HG02759 (cell line): Measurements from ENCODE around the gene IL3.
"Not testable (repeated sequence)": the region's sequence is repeated elsewhere in the genome, so short reads cannot be mapped to it uniquely, and the experiment has no call there.

Source experiments
- ATAC-seq: cut with Tn5 transposase; IDR thresholded peaks from one replicate; pipeline ENCODE4 v1.9.1; 2021; ENCODE audit warnings: mild to moderate bottlenecking, moderate library complexity; ENCODE audit not compliant: unreplicated experiment

Gene IL3

DNA sequence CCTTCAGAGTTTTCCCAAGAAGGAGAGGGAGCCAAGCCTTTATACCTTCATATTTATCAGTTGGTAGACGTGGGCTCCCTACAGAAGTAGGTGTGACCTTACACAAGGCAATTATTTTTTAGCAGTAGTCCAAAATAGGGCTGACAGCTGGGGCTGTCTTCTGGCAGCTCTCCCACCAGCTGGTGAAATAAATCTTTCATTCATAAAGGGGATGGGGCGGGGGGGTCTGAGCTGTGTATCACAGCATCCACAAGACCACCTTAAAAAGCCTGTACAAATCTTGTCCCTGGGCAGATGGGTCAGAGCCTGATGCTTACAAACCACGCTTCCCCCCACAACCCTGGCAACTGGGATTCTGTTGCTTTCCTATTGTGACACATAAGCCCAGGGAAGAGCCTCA is 32.8 kb downstream of the IL3 start:
- ATAC-seq, result no peak

GRCh38 chr5:132094393-132095076 is 34.1 kb downstream of the IL3 start:
- ATAC-seq, result no peak

- no peak for ATAC-seq
Measured at GRCh38 chr5:132095077-132095410, 34.6 kb downstream of the IL3 start.

DNA sequence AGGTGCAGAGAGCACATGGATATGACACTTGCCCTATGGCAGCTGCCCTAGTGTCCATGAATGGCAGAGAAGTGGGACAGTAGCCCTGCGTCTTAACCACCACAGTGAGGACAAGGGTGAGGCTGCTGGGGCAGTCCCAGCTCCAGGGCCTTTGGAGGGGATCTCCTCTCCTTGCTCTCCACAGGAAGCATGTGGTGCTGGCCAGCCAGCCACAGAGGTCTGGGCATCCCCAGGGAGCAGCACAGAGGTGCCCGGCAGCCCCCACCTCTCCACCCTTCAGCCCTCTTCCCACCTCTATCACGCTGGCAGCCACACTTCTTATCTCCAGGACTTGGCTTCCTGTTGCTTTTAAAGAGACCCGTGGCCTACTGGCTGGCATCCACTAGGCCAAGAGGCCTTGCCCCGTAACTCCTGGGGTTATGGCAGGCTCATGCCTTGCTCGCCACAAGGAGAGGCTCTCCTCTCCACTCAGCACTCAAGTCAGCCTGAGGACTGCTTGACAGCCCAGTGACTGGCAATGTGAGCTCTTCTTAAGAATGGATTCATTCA is 35.0 kb downstream of the IL3 start:
- ATAC-seq, result no peak

DNA sequence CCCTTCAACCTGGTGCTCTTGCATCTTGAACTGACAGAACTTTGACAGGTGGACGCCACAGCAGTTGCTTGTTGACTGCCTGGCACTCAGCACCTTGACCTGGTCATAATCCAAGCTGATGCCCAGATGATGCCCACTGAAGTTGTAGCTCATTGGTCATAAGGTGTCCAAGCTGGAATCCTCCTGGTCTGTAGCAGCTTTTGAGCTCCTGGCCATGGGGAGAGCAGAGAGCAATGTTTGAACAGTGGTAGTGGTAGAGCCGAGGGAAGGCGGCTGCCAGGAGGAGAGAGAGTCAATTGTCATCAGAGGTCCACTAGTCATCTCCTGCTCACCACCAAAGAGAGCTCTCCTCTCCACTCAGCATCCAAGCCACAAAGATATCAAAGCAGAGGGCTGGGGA is 36.4 kb downstream of the IL3 start:
- no peak for ATAC-seq

DNA sequence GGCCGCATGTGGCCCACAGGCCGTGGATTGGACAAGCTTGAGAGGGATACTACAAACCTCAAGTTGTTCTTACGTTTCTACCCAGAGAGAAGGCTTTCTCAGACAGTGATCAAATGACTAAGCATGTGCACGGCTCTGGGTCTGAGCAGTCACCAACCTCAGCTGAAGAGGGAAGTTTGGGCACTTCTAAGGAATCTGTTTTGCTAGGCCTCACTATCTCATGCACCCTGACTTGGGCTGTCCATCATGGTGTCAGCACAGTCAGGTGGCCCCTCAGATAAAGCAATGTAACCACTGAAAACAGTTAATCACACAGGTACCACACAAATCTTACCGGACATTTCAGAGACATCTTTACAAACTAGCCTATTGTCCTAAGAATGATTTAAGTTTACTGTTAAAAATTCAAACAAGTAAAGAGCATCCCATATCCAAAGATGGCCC is 37.7 kb downstream of the IL3 start:
- ATAC-seq, result no peak

DNA sequence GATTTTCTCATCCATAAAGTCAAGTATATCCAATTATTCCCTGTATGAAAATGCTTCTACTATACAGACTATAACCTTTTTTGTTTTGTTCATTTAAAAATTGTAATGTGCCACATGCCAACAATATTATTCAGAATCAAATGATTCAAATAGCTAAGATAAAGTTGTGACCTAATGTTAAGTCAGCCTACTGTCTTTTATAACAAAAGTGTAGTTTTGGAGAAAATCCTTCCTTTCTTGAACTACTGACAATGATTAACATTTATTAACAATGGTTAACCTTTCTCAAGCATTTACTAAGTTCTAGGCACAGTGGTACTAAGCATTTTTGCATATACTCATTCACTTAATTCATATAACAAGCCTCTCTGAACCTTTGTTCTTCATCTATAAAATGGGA is 38.2 kb downstream of the IL3 start:
- ATAC-seq, result no peak

DNA sequence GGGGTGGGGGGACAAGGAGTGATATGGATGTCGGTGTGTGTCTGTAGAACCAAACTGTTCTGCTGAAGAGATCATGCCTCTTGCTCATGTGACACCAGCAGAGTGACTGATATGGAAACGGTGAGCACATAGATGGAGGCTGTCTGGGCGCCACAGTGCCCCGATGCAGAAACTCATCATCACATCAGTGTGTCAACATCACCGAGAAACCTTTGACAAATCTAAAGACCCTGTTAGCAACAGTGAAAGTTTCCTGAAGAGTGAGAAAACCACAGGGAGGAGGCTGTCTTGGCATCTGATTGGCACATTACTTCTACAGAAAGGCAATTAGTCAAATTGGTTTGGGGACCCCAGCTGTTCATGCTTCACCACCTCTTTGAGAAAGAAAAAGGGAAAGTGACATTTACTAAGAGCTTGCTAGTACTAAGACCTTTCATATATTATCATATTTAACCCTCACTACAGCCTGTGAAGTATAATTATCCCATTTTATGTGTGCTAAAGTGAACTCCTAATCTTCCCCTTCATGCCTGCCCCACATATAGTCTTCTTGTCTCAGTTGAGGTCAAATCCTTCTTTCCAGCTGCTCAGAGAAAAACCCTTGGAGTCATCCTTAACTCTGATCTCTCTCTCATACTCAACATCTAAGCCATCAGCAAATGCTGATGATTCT is 38.8 kb downstream of the IL3 start:
- peak; percentile 53 for ATAC-seq

- ATAC-seq, result no peak
Measured at GRCh38 chr5:132099905-132100304, 39.5 kb downstream of the IL3 start.

- peak; percentile 36 for ATAC-seq
Measured at GRCh38 chr5:132100672-132101261, 40.3 kb downstream of the IL3 start.

DNA sequence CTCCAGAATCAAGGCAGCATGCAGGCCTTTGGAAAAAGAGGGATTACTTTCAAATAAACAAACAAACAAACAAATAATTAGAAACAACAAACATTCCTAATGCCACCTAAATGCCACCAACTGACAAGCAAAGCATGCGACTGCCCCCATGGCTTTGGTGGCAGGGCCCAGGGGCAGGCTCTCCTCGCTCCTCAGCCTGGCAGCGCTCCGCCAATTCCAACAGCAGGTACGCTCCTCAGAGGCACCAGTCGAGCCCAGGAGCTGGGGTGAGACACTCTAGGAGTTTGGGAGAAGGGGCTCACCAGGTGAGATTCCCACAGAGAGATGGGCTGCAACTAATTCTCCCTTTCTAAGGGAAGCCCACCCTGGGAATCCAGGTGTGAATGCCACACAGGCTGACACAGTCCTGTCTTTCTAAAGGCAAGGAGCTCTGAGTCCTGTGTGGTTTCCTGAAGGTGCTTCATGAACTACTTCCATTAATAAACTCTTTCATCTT is 41.0 kb downstream of the IL3 start:
- no peak for ATAC-seq

DNA sequence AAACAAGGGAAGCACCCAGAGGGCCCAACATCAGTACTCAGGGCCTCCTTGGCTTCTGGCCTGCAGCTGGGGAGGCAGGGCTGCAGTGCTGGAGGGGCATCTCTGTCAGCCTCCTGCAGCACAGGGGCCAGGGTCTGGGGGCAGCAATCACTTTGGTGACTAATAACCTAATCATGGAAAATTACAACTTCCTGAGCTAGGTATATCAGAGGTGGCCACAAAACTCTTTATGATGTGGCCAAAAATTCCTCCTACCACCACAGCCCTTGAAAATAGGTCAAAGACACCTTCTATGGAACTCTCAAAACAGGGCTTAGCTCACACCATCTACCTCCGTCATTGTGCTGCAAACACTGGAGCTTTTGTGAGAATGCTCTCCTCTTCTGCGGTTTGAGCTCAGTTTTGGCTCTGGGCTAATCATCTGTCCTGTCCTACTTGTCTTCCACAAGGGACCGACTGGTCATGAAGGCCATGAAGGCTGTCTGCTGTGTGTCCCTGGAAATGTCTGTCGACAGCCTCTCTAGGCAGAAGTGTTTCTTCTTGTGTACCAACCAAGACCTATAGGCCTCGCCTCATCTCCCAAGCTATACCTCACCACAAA is 41.7 kb downstream of the IL3 start:
- ATAC-seq, result no peak

- no peak for ATAC-seq
Measured at GRCh38 chr5:132102944-132103331, 42.5 kb downstream of the IL3 start.

DNA sequence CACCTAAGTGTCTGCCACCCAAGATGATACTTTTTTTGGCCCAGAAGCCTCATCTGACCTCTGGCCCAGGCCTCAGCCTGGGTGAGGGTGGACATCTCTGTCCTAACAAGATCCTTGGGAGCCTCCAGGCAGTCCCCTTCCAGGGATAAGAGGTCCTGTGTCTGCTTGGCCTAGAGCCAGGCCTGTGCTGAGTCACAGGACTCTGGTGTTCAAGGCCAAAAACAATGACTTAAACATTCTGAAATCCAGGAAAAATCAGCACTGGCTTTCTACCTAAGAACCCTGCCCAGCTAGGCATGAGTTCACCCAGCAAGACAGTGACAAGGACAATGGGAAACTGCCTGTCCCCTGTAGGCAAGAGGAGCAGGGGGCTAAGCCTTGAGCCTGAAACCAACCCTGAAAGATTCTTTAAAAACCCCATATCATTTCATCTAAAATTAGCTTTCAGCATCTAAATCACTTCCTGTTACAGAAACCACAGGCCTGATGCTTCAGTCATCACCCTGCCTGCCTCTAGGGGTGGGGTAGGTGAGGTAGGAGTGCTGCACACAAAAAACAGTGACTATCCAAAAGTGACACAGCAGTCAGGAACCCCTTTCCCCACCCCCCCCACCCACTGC is 43.0 kb downstream of the IL3 start:
- peak; percentile 68 for ATAC-seq

DNA sequence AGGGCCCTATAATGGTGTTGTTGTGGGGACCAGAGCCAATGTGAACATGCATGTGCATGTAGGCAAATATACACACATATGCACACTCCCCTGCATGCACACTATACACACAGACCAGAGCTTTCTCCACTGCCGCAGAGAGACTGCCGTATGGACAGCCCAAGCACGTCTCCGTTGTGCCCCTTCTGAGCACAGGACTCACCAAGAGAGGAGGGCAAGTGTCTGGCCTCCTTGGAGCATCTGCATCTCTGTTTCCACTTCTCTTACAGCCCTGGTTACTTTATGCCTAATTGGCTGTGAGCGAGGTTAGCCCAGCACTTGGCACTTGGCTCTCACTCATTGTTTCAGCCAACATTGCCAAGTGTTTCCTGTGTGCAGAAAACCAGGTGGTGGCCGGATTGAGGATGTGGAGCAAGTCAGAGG is 43.5 kb downstream of the IL3 start:
- peak; percentile 14 for ATAC-seq

GRCh38 chr5:132104556-132104955 is 44.1 kb downstream of the IL3 start:
- no peak for ATAC-seq

DNA sequence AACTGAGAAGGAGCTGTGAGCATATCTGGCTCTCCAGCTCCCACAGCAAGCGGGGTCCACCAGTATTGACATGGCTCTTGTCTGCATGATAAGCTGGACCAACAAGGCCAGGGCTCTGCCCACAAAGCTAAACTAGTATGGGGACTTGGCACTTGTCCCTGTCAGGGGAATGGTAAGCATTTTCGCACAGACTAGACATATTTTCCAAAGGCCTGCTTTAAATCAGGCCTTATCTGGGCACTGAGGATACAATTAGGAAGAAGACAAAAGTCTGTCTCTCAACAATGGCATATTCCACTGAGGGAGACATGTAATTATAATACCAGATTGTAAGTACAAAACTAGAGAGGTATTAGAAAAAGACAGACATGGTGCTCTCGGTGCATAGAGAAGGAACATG is 45.2 kb downstream of the IL3 start:
- ATAC-seq, result no peak

DNA sequence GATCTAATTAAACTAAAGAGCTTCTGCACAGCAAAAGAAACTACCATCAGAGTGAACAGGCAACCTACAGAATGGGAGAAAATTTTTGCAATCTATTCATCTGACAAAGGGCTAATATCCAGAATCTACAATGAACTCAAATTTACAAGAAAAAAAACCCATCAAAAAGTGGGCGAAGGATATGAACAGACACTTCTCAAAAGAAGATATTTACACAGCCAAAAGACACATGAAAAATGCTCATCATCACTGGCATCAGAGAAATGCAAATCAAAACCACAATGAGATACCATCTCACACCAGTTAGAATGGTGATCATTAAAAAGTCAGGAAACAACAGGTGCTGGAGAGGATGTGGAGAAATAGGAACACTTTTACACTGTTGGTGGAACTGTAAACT is 48.0 kb downstream of the IL3 start:
- ATAC-seq, result not testable (repeated sequence)

DNA sequence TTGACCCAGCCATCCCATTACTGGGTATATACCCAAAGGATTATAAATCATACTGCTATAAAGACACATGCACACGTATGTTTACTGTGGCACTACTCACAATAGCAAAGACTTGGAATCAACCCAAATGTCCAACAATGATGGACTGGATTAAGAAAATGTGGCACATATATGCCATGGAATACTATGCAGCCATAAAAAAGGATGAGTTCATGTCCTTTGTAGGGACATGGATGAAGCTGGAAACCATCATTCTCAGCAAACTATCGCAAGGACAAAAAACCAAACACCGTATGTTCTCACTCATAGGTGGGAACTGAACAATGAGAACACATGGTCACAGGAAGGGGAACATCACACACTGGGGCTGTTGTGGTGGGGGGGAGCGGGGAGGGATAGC is 48.5 kb downstream of the IL3 start:
- ATAC-seq, result not testable (repeated sequence)

GRCh38 chr5:132109494-132110053 is 49.1 kb downstream of the IL3 start:
- ATAC-seq, result no peak

- no peak for ATAC-seq
Measured at GRCh38 chr5:132110195-132110594, 49.7 kb downstream of the IL3 start.
